B cell (primary cell): ENCODE measurements around the gene IRGQ.

Experiments used
- EZH2 ChIP-seq: IDR thresholded peaks from 2 replicates; pipeline ENCODE4 v1.6.1; 2012; ENCODE audit warnings: borderline replicate concordance, low read depth, mild to moderate bottlenecking, moderate library complexity, low read length; ENCODE audit not compliant: insufficient read depth, poor library complexity, severe bottlenecking
- TF ChIP-seq, protein P1 (sequence below): fragments of 200-600 bp; IDR thresholded peaks from one replicate; pipeline ENCODE4 v1.8.0; 2022; ENCODE audit warnings: antibody characterized with exemption, mild to moderate bottlenecking

DNA sequence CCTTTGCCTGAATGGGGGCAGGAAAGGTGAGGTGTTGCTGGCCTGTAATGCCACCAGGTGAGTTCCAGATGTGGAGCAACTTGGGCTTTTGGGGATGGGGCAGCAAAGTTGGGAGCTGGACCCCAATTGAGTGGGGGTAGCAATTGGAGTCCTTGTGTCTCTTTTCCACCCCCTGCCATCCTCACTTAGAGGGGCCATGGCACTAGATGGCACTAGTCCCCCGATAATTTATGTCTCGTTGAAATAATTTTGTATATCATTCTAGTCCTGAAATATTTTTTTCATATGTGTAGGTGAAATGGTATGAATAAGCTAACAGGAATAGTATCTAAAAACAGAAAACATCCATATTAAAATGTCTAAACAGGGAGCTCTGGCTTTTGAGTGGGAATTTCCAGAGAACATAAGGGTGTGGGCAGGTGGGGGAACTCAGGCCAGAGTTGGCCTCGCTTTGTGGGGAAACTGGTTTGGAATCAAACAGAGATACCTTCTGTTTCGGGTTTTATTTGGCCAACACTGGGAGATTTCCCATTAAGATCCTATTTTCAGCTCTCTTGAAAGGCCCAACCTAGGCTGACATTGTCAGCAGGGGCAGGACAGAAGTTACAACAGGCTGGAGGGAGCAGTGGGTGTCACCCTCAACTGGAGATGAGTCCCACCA is 3.8 kb upstream of the IRGQ start:
- TF ChIP-seq EZH2 = no peak
- TF ChIP-seq, protein P1, sequence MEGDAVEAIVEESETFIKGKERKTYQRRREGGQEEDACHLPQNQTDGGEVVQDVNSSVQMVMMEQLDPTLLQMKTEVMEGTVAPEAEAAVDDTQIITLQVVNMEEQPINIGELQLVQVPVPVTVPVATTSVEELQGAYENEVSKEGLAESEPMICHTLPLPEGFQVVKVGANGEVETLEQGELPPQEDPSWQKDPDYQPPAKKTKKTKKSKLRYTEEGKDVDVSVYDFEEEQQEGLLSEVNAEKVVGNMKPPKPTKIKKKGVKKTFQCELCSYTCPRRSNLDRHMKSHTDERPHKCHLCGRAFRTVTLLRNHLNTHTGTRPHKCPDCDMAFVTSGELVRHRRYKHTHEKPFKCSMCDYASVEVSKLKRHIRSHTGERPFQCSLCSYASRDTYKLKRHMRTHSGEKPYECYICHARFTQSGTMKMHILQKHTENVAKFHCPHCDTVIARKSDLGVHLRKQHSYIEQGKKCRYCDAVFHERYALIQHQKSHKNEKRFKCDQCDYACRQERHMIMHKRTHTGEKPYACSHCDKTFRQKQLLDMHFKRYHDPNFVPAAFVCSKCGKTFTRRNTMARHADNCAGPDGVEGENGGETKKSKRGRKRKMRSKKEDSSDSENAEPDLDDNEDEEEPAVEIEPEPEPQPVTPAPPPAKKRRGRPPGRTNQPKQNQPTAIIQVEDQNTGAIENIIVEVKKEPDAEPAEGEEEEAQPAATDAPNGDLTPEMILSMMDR = no peak
